Endothelial cell of umbilical vein (primary cell): Measurements from ENCODE around the gene NCAN. TPM values are rescaled to one million over a fixed set of nuclear protein-coding genes. Genes with fewer than 3 reads are reported as not detected.

Experiments used
- BruUV-seq: library from RNA; stranded (reverse); fragments of 400-500 nt; replicated peaks from 2 replicates; lab custom pipeline; 2021; lab: Mats Ljungman, UMichigan
- CTCF ChIA-PET: fragments of 300-600, 350-600 bp; sonication (Branson Sonifier 250); formaldehyde crosslinking; loops from one replicate; lab custom pipeline; 2021; ENCODE audit warnings: antibody characterized with exemption, inconsistent platforms; lab: Charles Lee
- POLR2A ChIA-PET: fragments of 300-600, 350-600 bp; sonication (Branson Sonifier 250); formaldehyde crosslinking; loops from one replicate; lab custom pipeline; 2021; ENCODE audit warnings: antibody characterized with exemption, inconsistent platforms; lab: Charles Lee
- DNase-seq: peaks from one replicate; pipeline ENCODE4 v3.0.0-alpha.2; 2011; ENCODE audit warnings: low read depth, low spot score
- FAIRE-seq: peaks from 2 replicates; lab custom pipeline; 2011; peaks lifted over from hg19 to GRCh38; lab: Jason Lieb, UNC
- H2AFZ ChIP-seq: 2 replicates; pipeline ENCODE4 v1.6.0; 2012; ENCODE audit warnings: low read depth, low read length, control low read depth, inconsistent platforms
- H3K27ac ChIP-seq: 2 replicates; pipeline ENCODE4 v1.5.1; 2011; ENCODE audit warnings: low read depth, mild to moderate bottlenecking, control low read depth, low read length, moderate library complexity; ENCODE audit not compliant: insufficient read depth
- H3K27me3 ChIP-seq, 2 experiments: 2 replicates each; pipeline versions ENCODE4 v1.6.0 to v1.6.1; 2011; ENCODE audit warnings: low read length in 2 of 2, mixed read lengths in 1 of 2; ENCODE audit not compliant: control insufficient read depth in 2 of 2, insufficient read depth in 2 of 2
- H3K36me3 ChIP-seq, 2 experiments: 2 replicates in 1 of 2; 3 replicates in 1 of 2; pipeline ENCODE4 v1.5.1; 2011; ENCODE audit warnings: low read length in 2 of 2, mild to moderate bottlenecking in 1 of 2, moderate library complexity in 1 of 2; ENCODE audit not compliant: control insufficient read depth in 2 of 2, insufficient read depth in 2 of 2; ENCODE audit errors: extremely low read depth in 1 of 2
- H3K4me1 ChIP-seq: 3 replicates; pipeline ENCODE4 v1.5.1; 2011; ENCODE audit warnings: mild to moderate bottlenecking, low read length; ENCODE audit not compliant: control insufficient read depth, insufficient read depth; ENCODE audit errors: extremely low read depth
- H3K4me2 ChIP-seq: 2 replicates; pipeline ENCODE4 v1.6.1; 2011; ENCODE audit warnings: low read length, control low read depth, mixed read lengths; ENCODE audit not compliant: insufficient read depth
- H3K4me3 ChIP-seq, 3 experiments: fragments of 200-600 bp in 1 of 3; sonication (generic), shearing (Covaris generic) in 1 of 3; replicated peaks in 1 of 3; 2 replicates each; pipeline ENCODE4 v1.5.1; 2011 to 2016; ENCODE audit warnings: control low read depth in 3 of 3, low read length in 3 of 3, mild to moderate bottlenecking in 2 of 3, inconsistent platforms in 1 of 3, low read depth in 1 of 3, moderate library complexity in 1 of 3; ENCODE audit not compliant: insufficient read depth in 1 of 3
- H3K79me2 ChIP-seq: 2 replicates; pipeline ENCODE4 v1.6.0; 2012; ENCODE audit warnings: low read length, inconsistent platforms; ENCODE audit not compliant: control insufficient read depth, insufficient read depth
- H3K9ac ChIP-seq: replicated peaks from 2 replicates; pipeline ENCODE3; 2011; ENCODE audit warnings: low read length, control low read depth; ENCODE audit not compliant: insufficient read depth; ENCODE audit errors: extremely low read depth
- H3K9me1 ChIP-seq: replicated peaks from 3 replicates; pipeline ENCODE4 v1.6.0; 2011; ENCODE audit warnings: mild to moderate bottlenecking, low read length; ENCODE audit not compliant: control insufficient read depth, insufficient read depth; ENCODE audit errors: extremely low read depth
- H3K9me3 ChIP-seq: replicated peaks from 2 replicates; pipeline ENCODE4 v1.5.1; 2012; ENCODE audit warnings: low read length, inconsistent platforms; ENCODE audit not compliant: control insufficient read depth, insufficient read depth
- H4K20me1 ChIP-seq: replicated peaks from 2 replicates; pipeline ENCODE3; 2011; ENCODE audit warnings: mild to moderate bottlenecking, low read length; ENCODE audit not compliant: control insufficient read depth, insufficient read depth; ENCODE audit errors: extremely low read depth
- EZH2 ChIP-seq: IDR thresholded peaks from 2 replicates; pipeline ENCODE4 v1.6.1; 2012; ENCODE audit warnings: borderline replicate concordance, low read depth, mild to moderate bottlenecking, moderate library complexity, low read length, inconsistent platforms; ENCODE audit not compliant: severe bottlenecking
- JUN ChIP-seq: IDR thresholded peaks from 2 replicates; pipeline ENCODE4 v1.6.1; 2011; ENCODE audit warnings: borderline replicate concordance, low read depth; ENCODE audit not compliant: insufficient read length, insufficient read depth
- MYC ChIP-seq: IDR thresholded peaks from one replicate; pipeline ENCODE4 v1.6.1; 2011; ENCODE audit warnings: mild to moderate bottlenecking, low read depth, low read length
- POLR2AphosphoS5 ChIP-seq: IDR thresholded peaks from 2 replicates; pipeline ENCODE4 v1.6.1; 2012; ENCODE audit warnings: low read depth, mild to moderate bottlenecking, control low read depth, low read length, moderate library complexity; ENCODE audit not compliant: insufficient read depth
- dilution Hi-C: fragments of 300-500 bp; cut with MboI; formaldehyde crosslinking; loops from one replicate; pipeline ENCODE4 v1.15.0; 2019; ENCODE audit warnings: low sequenced_read_pairs; ENCODE audit not compliant: extremely low pct_ligation_motif_present
- intact Hi-C: fragments of 100-400 bp; cut with micrococcal nuclease; formaldehyde crosslinking; loops from one replicate; pipeline ENCODE4 v1.10.0; 2022
- polyA plus RNA-seq, 4 experiments: library from polyadenylated mRNA; depleted of rRNA in 3 of 4; stranded (reverse) in 3 of 4; unstranded in 1 of 4; fragments of >200 nt; gene quantifications; 2 replicates each; pipeline versions ENCODE4 v1.2.1 to v1.2.3, GENCODE V29; 2011 to 2012; ENCODE audit warnings: missing spikeins in 1 of 4
- total RNA-seq: library from RNA; stranded (reverse); gene quantifications from 2 replicates; pipeline ENCODE4 v1.2.3, GENCODE V29; 2021
- TF ChIP-seq, protein P1 (sequence below), 2 donors: IDR thresholded peaks; 1 replicate in 1 of 2; 2 replicates in 1 of 2; pipeline ENCODE4 v1.5.1; 2011; ENCODE audit warnings: low read length in 2 of 2, mild to moderate bottlenecking in 2 of 2, moderate library complexity in 2 of 2, control low read depth in 1 of 2, inconsistent platforms in 1 of 2, low read depth in 1 of 2; ENCODE audit not compliant: insufficient read depth in 1 of 2; ENCODE audit errors: extremely low read depth in 1 of 2

NCAN gene
- total and polyA plus RNA-seq, 2 donors (not counting 3 experiments of a cell fraction or from before 2014, with no cell fraction given): not detected

GRCh38 chr19:19240476-19240875 is 28.7 kb downstream of the NCAN start:
- ChIA-PET POLR2A (no interaction called here), CTCF (no interaction called here)
- no peak overlapping the region for H3K9ac ChIP-seq
- no peaks in the 10 kb centered on the region for H3K79me2 ChIP-seq
- no peaks in the 10 kb centered on the region for H3K4me1 ChIP-seq
- no peak for FAIRE-seq
- H3K27me3 ChIP-seq: no peaks in the 10 kb centered on the region
- no TSS peak for BruUV-seq
- dilution Hi-C loops (no loop called here), intact Hi-C loops (no loop called here)
- H3K4me3 ChIP-seq: no peak overlapping the region
- no peaks in the 10 kb centered on the region for H3K9me1 ChIP-seq
- H3K36me3 ChIP-seq: no peaks in the 10 kb centered on the region
- H3K27ac ChIP-seq: no peak overlapping the region
- no peak overlapping the region for H2AFZ ChIP-seq
- DNase-seq: no peak
- H3K4me2 ChIP-seq: no peak overlapping the region
- no peaks in the 10 kb centered on the region for H3K9me3 ChIP-seq
- H4K20me1 ChIP-seq: no peaks in the 10 kb centered on the region
- no peak for TF ChIP-seq JUN
- no peak for TF ChIP-seq MYC
- TF ChIP-seq POLR2AphosphoS5: no peak
- TF ChIP-seq EZH2: no peak
- TF ChIP-seq, protein P1, sequence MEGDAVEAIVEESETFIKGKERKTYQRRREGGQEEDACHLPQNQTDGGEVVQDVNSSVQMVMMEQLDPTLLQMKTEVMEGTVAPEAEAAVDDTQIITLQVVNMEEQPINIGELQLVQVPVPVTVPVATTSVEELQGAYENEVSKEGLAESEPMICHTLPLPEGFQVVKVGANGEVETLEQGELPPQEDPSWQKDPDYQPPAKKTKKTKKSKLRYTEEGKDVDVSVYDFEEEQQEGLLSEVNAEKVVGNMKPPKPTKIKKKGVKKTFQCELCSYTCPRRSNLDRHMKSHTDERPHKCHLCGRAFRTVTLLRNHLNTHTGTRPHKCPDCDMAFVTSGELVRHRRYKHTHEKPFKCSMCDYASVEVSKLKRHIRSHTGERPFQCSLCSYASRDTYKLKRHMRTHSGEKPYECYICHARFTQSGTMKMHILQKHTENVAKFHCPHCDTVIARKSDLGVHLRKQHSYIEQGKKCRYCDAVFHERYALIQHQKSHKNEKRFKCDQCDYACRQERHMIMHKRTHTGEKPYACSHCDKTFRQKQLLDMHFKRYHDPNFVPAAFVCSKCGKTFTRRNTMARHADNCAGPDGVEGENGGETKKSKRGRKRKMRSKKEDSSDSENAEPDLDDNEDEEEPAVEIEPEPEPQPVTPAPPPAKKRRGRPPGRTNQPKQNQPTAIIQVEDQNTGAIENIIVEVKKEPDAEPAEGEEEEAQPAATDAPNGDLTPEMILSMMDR (IDR thresholded peaks at IDR 0.05; ENCODE audit: extremely low read depth in 1 of 2, insufficient read depth in 1 of 2, low read depth in 1 of 2, low read length in 2 of 2): no peak
